Posterior vena cava (tissue), 2 donors: ENCODE measurements around the gene MLLT3. TPM values are rescaled to one million over a fixed set of nuclear protein-coding genes. Genes with fewer than 3 reads are reported as not detected.
"Not testable (repeated sequence)": the region's sequence is repeated elsewhere in the genome, so short reads cannot be mapped to it uniquely, and the experiment has no call there.

ENCODE experiments used
- DNase-seq: peaks from one replicate; pipeline ENCODE4 v3.0.0-alpha.2; 2020; ENCODE audit warnings: low spot score
- intact Hi-C, 2 donors: fragments of 100-400 bp; cut with DNase I; formaldehyde crosslinking; loops; one replicate each; pipeline versions ENCODE4 v1.14.1 to v1.14.2; 2022 to 2023
- total RNA-seq, 2 donors: library from RNA; stranded (reverse); fragmentation: NEBNext Ultra II Directional; extraction: Animal tissue kit (Norgen Biotek cat#: 25700); gene quantifications; one replicate each; pipeline ENCODE4 v1.2.1, GENCODE V29; 2021
- donor health status: DM: yes; HTN: yes; CAD: no.
- donor health status: DM: yes; HTN: yes; CAD: no.

MLLT3 gene
- total RNA-seq, 2 donors from 2014 or later = 6.5 to 7.6 TPM

DNA sequence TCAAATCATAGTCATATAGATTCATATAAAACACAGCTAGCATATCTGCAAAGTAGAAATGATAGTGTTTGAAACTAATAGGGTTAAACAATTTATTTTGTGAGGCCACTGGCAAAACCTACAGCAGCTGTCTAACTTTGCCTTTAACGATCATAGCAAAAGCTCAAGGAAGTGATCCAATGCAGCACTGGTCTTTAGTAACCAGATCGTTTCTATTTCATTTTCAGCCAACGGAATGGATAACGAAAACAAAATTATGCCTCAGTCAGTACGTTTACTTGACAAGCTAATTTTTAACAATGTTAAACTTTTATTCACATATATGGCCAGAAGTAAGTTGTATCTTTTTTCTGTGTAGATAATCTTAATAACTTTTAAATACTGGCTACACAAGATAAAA is 17.7 kb downstream of the MLLT3 start:
- DNase-seq = no peak
- intact Hi-C loops = no loop called here

- no peak for DNase-seq
- intact Hi-C loops = no loop called here
These were observed 18.6 kb downstream of the MLLT3 start for GRCh38 chr9:20603524-20604268.

- DNase-seq = no peak
- intact Hi-C loops = no loop called here
These were observed 21.0 kb downstream of the MLLT3 start for GRCh38 chr9:20601292-20601691.

- intact Hi-C loops = no loop called here
- DNase-seq = no peak
These were observed 23.1 kb downstream of the MLLT3 start for GRCh38 chr9:20599195-20599594.

GRCh38 chr9:20598367-20598766 is 23.9 kb downstream of the MLLT3 start:
- DNase-seq = no peak

GRCh38 chr9:20597862-20598261 is 24.4 kb downstream of the MLLT3 start:
- DNase-seq = no peak
- intact Hi-C loops = no loop called here

More at GRCh38 chr9:20598367-20598766, 23.9 kb downstream of the MLLT3 start:
- intact Hi-C loops = no loop called here

- intact Hi-C loops = no loop called here
- DNase-seq = no peak
These were observed 27.7 kb downstream of the MLLT3 start for GRCh38 chr9:20594608-20595007.

GRCh38 chr9:20593537-20593936 is 28.8 kb downstream of the MLLT3 start:
- intact Hi-C loops = no loop called here
- no peak for DNase-seq

GRCh38 chr9:20593105-20593504 is 29.2 kb downstream of the MLLT3 start:
- intact Hi-C loops = no loop called here
- no peak for DNase-seq

DNA sequence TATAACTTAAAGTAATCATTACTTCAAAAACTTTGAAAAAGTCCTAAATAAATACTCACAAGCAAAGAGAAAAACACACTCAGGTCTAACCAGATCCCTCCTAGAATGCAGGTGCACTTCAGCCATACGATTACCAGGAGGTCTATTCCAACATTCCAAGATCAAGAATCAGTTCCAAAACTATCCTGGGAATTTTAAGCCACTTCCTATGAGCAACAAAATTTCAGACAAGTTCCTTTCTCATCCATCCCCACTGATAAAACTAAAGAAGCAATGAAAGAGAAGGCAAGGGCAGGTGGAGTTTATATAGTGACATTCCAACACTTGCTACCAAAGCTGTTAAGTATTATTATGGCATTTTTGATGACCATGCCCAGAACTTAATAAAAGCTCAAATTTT is 29.6 kb downstream of the MLLT3 start:
- DNase-seq = no peak
- intact Hi-C loops = no loop called here

DNA sequence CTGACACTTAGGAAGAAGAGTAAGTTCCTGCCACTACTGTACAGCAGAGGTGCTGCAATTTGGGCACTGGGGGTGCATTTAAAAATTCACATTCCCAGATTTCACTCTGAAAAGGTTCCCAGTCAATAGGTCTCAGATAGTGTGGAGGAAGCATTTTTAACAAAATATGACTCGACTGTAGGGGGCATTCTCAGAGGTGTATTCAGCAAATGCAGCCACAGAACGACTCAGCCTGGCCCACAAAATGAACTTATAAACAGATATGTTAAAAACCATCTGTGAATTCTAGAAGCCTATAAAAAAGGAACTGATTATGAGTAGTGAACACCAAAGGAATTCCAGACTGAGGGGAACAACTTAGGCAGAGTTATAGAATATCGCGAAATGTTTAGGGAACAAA is 31.1 kb downstream of the MLLT3 start:
- no peak for DNase-seq
- intact Hi-C loops = no loop called here

GRCh38 chr9:20584968-20585643 is 37.2 kb downstream of the MLLT3 start:
- intact Hi-C loops = no loop called here
- DNase-seq = no peak

- intact Hi-C loops, DNase-seq: not testable (repeated sequence)
These were observed 39.2 kb downstream of the MLLT3 start for GRCh38 chr9:20583088-20583487.

DNA sequence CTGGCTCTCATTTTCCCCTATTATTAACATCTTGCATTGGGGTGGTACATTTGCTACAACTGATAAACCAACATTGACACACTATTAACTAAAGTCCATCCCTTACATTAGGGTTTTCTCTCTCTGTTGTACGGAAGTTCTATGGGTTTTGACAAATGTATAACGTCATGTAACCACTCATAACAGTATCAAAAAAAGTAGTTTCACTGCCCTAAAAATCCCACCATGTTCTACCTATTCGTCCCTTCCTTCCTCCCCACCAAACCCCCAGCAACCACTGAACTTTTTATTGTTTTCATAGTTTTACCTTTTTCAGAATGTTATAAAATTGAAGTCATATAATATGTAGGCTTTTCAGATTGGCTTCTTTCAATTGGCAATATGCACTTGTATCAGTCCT is 40.1 kb downstream of the MLLT3 start:
- no peak for DNase-seq
- intact Hi-C loops = no loop called here

GRCh38 chr9:20580673-20581072 is 41.6 kb downstream of the MLLT3 start:
- intact Hi-C loops = no loop called here
- no peak for DNase-seq

GRCh38 chr9:20579524-20580314 is 42.6 kb downstream of the MLLT3 start:
- DNase-seq = no peak
- intact Hi-C loops = no loop called here

GRCh38 chr9:20573023-20573422 is 49.3 kb downstream of the MLLT3 start:
- intact Hi-C loops = no loop called here
- DNase-seq = no peak

DNA sequence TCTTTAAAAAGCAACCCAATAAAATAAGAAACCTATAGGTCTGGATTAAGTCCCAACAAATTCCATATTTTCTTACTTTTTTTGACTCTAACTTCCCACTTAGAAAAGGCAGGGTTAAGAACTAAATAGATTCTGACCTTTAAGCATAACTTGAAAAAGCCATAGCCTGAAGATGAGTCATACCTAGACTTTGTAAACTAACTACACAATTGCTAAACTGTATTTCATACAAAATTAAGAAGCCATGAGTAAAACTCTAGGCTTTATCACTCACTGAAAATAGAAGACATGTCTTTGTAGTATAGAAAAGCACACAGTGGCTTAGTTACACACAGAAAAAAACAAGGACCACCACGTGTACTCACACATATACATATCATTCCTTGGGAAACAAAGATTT is 51.5 kb downstream of the MLLT3 start:
- no peak for DNase-seq
- intact Hi-C loops = no loop called here

DNA sequence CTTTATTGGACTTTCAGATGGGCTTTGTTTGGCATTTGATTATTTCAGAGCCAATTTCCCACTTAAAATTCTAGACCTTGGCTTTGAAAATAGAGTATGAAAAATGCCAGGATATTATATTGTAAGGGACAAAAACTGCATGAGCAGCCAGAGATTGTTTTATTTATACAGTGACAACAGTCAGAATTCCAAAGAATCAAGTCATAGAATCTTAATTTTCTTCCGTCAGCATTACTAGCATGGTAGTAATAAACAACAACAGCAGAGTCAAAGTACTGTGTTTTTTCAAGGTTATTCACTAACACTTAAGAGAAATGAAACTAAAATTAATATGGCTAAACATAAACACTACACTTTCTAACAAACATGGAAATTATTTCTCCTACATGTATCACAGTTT is 52.2 kb downstream of the MLLT3 start:
- DNase-seq = no peak
- intact Hi-C loops = no loop called here

- intact Hi-C loops = no loop called here
- DNase-seq = no peak
These were observed 52.8 kb downstream of the MLLT3 start for GRCh38 chr9:20569525-20569924.
